AG09309 (cell line): ENCODE data around the gene CENPN.

ENCODE experiments used
- DNase-seq: peaks from one replicate; pipeline ENCODE4 v3.0.0-alpha.2; 2010; ENCODE audit warnings: low read depth
- H3K4me3 ChIP-seq: 2 replicates; pipeline ENCODE4 v1.5.1; 2011; ENCODE audit warnings: mild to moderate bottlenecking, low read depth, low read length, moderate library complexity; ENCODE audit not compliant: control insufficient read depth
- TF ChIP-seq, protein P1 (sequence below): IDR thresholded peaks from 2 replicates; pipeline ENCODE4 v1.5.1; 2011; ENCODE audit warnings: mild to moderate bottlenecking, low read depth, low read length, inconsistent platforms; ENCODE audit not compliant: insufficient read depth, control insufficient read depth; ENCODE audit errors: missing control alignments

Gene CENPN

DNA sequence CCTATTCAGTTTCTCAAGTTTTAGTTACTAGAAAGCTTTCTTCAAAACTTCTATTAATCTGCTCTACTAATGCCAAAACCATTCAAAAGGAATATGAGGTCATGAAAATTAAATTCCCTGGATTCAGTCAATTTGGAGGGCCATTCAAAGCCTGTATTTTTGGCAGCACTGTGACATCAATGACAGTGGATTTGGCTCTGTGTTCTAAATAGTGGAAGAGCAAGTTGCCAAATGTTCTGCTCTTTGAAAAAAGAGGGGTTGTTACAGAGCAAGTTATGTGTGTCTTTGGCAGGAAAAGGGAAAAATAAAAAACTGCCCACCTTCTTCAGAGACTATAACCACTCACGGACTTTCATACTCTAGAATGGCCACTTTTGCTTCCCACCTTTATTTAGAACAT, 73.2 kb downstream of the CENPN start:
- DNase-seq, result no peak
- TF ChIP-seq, protein P1, sequence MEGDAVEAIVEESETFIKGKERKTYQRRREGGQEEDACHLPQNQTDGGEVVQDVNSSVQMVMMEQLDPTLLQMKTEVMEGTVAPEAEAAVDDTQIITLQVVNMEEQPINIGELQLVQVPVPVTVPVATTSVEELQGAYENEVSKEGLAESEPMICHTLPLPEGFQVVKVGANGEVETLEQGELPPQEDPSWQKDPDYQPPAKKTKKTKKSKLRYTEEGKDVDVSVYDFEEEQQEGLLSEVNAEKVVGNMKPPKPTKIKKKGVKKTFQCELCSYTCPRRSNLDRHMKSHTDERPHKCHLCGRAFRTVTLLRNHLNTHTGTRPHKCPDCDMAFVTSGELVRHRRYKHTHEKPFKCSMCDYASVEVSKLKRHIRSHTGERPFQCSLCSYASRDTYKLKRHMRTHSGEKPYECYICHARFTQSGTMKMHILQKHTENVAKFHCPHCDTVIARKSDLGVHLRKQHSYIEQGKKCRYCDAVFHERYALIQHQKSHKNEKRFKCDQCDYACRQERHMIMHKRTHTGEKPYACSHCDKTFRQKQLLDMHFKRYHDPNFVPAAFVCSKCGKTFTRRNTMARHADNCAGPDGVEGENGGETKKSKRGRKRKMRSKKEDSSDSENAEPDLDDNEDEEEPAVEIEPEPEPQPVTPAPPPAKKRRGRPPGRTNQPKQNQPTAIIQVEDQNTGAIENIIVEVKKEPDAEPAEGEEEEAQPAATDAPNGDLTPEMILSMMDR, result no peak
- H3K4me3 ChIP-seq, result no peak overlapping the region

DNA sequence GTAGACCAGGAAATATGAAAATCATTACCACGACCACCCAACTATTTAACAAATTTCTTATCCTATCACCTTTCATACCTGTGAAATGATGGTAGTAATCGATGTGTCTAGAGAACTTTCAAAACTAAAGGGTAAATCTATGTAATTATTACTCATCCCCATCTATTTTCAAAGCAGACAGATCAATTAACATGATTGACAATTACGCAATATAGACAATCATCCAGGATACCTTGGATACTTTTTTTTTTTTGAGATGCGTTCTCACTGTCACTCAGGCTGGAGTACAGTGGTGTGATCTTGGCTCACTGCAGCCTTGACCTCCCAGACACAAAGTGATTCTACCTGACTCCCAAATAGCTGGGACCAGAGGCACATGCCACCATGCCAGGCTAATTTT, 74.0 kb downstream of the CENPN start:
- TF ChIP-seq, protein P1, result no peak
- no peak for DNase-seq
- H3K4me3 ChIP-seq, result no peak overlapping the region
